Right ventricle myocardium superior (tissue), 1 donor: ENCODE measurements around the gene RASAL3. TPM values are rescaled to one million over a fixed set of nuclear protein-coding genes. Genes with fewer than 3 reads are reported as not detected.
"Not testable (repeated sequence)": the region's sequence is repeated elsewhere in the genome, so short reads cannot be mapped to it uniquely, and the experiment has no call there.

Experiments
- ATAC-seq: fragments of 200-7000 bp; cut with Tn5 transposase; one replicate; pipeline ENCODE4 v1.9.1; 2020; ENCODE audit warnings: mild to moderate bottlenecking; ENCODE audit not compliant: poor library complexity
- DNase-seq: peaks from one replicate; pipeline ENCODE4 v3.0.0-alpha.2; 2020
- intact Hi-C: fragments of 100-400 bp; cut with DNase I; formaldehyde crosslinking; loops from one replicate; pipeline ENCODE4 v1.11.2; 2022
- long read RNA-seq: library from polyadenylated mRNA; unstranded; transcript quantifications from one replicate; pipeline ENCODE4 v2.0.0, GENCODE V29; 2021
- total RNA-seq: library from RNA; stranded (reverse); fragmentation: NEBNext Ultra II Directional; extraction: Animal tissue kit (Norgen Biotek cat#: 25700); gene quantifications from one replicate; pipeline ENCODE4 v1.2.1, GENCODE V29; 2021
- donor health status: DM: no; HTN: yes; CAD: no; lungs with severe emphysema.

Gene RASAL3
- 0.65 TPM for total RNA-seq
- long read RNA-seq, partial matches to known transcripts = 1 of 2 reads
- long read RNA-seq, other reads (novel, unspliced or antisense) = 1 of 2 reads

- DNase-seq (no peak), ATAC-seq (peak; percentile 36)
- intact Hi-C loops = no loop called here
Measured at GRCh38 chr19:15464394-15465385, at the start of gene RASAL3. RASAL3 (minus strand) TSS chr19:15464544; CDS start chr19:15464358, 186 bp downstream.

GRCh38 chr19:15511671-15512424 lies 47.5 kb upstream of the RASAL3 start:
- intact Hi-C loops = no loop called here
- no peak for ATAC-seq
- no peak for DNase-seq

- intact Hi-C loops = no loop called here
- no peak for DNase-seq
- no peak for ATAC-seq
Measured at GRCh38 chr19:15508035-15508710, 43.8 kb upstream of the RASAL3 start, which contains the start of gene CYP4F22. CYP4F22 (plus strand) TSS chr19:15508525; CDS start chr19:15525337, 16,812 bp downstream.

GRCh38 chr19:15507068-15508034 lies 43.0 kb upstream of the RASAL3 start:
- intact Hi-C loops = no loop called here
- ATAC-seq (no peak), DNase-seq (no peak)

GRCh38 chr19:15506074-15506571 lies 41.8 kb upstream of the RASAL3 start:
- ATAC-seq = no peak
- DNase-seq = no peak
- intact Hi-C loops = no loop called here

DNA sequence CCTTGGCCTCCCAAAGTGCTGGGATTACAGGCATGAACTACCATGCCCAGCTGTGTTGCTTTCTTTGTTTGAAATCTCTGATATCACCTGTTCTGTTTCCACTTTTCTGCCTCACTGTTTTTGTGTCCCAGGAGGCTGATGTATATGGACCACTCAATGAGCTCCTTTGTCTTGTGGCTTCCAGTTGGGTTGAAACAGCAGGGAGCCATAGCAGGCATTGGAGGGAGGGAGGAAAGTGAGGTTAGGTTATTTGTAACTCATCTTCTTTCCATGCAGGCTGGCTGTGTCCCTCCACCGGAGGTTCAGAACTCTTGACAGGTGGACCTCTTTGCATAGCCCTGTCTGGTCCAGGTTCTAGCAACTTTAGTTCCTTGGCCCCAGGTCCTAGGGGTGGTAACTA lies 37.9 kb upstream of the RASAL3 start:
- DNase-seq = no peak
- intact Hi-C loops = no loop called here
- ATAC-seq = no peak

DNA sequence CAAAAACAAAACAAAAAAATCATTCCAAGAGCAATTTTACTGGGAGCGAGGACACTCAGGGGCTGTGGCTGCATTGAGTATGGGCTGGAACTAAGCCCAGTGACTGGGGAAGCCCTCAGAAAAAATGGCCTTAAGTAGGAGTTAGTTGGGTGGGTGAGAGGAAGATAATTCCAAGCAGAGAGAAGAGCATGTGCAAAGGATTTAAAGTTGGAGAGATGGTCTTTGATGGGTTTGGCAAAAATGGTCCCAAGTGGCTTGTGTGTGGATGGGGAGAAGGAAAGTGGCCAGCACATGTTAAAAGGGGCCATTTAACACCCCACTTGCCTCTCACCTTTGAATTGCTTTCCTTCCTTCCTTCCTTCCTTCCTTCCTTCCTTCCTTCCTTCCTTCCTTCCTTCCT lies 37.3 kb upstream of the RASAL3 start:
- no peak for ATAC-seq
- intact Hi-C loops = no loop called here

DNA sequence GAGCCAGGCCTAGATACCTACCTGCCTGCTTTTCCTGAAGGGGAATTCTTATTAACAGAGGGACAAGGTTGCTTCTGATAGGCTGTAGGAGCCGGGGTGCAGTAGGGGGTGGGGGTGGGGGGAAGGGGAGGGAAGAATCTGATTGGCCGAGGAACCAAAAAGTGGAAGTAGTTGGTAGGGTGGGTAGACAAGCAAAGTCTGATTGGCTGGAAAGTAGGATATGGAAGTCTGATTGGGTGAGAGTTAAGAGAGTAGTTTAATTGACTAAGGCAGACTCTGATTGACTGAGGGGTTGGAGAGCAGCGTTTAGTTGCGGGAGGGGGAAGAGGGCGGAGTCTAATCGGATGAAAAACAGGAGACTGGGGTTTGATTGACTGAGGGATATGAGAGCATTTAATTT lies 34.6 kb upstream of the RASAL3 start:
- DNase-seq = no peak
- ATAC-seq = no peak
- intact Hi-C loops = no loop called here

More for the DNA sequence above, 37.3 kb upstream of the RASAL3 start:
- no peak for DNase-seq

DNA sequence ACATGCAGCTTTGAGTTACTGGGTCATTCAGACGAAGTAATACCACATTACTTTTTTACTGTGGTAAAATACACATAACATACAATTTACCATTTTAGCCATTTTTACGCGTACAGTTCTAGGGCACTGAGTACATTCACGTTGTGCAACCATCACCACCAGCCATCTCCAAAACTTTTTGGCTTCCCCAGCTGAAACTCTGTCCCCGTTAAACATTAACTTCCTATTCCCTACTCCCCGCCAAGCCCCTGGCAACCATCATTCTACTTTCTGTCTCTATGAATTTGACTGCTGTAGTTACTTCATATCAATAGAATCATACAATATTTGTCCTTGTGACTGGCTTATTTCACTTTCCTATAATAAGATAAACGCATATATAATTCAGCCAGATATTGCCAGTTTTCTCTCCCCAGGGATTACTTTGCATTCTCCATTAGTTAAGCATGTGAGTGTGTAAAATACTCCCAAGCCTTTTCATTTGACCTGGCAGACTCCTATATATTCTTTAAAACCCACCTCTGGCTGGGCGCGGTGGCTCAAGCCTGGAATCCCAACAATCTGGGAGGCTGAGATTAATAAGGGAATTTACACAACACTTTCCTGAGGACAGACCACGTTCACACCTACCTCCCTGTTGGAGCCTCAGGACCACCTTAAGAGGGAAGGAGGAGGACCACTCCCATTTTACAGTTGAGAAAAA lies 34.0 kb upstream of the RASAL3 start:
- DNase-seq = no peak
- ATAC-seq = no peak
- intact Hi-C loops = no loop called here

- DNase-seq = no peak
- ATAC-seq = no peak
Measured at GRCh38 chr19:15495151-15495550, 30.8 kb upstream of the RASAL3 start.

GRCh38 chr19:15488489-15489226 lies 24.3 kb upstream of the RASAL3 start:
- peak; percentile 65 for DNase-seq
- ATAC-seq = peak; percentile 86
- intact Hi-C loops = no loop called here

More at GRCh38 chr19:15495151-15495550, 30.8 kb upstream of the RASAL3 start:
- intact Hi-C loops = no loop called here

- intact Hi-C loops = no loop called here
- no peak for DNase-seq
- ATAC-seq = no peak
Measured at GRCh38 chr19:15487038-15487437, 22.7 kb upstream of the RASAL3 start.

GRCh38 chr19:15485768-15486167 lies 21.4 kb upstream of the RASAL3 start:
- intact Hi-C loops, DNase-seq, ATAC-seq: not testable (repeated sequence)

DNA sequence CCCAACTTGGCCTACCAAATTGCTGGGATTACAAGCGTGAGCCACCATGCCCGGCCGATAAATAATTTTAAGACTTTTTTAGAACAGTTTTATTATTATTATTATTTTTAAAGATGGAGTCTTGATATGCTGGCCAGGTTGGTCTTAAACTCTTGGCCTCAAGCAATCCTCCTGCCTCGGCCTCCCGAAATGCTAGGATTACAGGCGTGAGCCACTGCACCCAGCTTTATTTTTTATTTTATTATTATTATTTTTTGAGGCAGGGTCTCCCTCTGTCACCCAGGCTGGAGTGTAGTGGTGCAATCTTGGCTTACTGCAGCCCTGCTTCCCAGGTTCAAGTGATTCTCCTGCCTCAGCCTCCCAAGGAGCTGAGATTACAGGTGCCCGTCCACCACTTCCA lies 16.7 kb upstream of the RASAL3 start:
- DNase-seq, ATAC-seq, intact Hi-C loops: not testable (repeated sequence)

DNA sequence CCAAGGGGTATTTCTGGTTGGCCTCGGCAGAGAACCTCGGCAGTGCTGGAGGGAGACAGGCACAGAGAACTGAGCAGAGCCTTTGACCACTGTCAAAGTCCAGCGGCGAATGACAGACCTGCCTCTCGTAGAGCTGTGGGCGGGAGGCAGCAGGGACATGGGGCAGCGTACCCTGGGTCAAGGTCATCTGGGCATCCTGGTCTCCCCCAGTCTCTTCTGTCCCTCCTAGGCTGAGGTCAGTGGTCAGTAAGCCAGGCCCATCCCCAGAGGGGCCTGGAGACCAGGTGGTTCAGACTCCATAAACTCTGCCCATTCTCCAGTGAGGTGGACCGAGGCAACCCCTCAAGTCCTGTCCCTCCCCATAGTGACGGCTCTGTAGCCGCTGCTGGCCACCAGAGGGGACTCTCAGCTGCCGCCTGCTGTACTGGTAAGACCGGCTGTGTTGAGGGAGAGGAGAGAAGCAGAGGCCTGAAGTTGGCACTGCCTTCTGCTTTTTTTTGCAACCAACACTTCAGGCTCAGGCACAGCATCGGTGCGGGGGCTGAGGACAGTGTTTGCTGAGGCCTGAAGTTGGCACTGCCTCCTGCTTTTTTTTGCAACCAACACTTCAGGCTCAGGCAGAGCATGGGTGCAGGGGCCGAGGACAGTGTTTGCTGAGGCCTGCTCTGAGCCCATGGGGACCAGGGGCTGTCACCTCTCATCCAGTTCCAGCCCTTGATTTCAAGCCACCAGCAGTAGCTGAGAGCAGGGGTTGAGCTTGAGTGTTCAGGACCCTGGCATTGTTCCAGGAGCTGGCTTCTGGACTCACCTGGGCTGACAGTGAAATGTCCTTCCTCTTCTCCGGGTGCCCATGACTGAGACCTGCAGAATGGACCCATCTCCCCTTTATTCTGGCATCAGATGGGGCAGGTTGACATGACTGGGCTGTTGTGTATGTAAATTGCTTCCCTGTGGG lies 15.3 kb upstream of the RASAL3 start, which contains the start of gene PGLYRP2:
Gene PGLYRP2 (minus strand): TSS at position 111 of the 955 bp plus-strand sequence. CDS start 130 bp downstream, outside the sequence.
- intact Hi-C loops = no loop called here
- DNase-seq (no peak), ATAC-seq (peak; percentile 60)
